Ovary (tissue), 3 donors: ENCODE data around the gene SAP30L.

Experiments
- CTCF ChIP-seq, 3 donors: fragments of 450-650 bp in 2 of 3; fragments of 200-600 bp in 1 of 3; IDR thresholded peaks; one replicate each; pipeline versions ENCODE4 v1.5.1 to v1.8.0; 2016 to 2022; ENCODE audit warnings: antibody characterized with exemption in 3 of 3, mild to moderate bottlenecking in 1 of 3
- EP300 ChIP-seq: sonication (generic); formaldehyde crosslinking; IDR thresholded peaks from one replicate; pipeline ENCODE4 v1.6.1; 2017; ENCODE audit warnings: antibody characterized with exemption
- POLR2A ChIP-seq: fragments of 450-650 bp; IDR thresholded peaks from one replicate; pipeline ENCODE4 v1.6.1; 2017; ENCODE audit warnings: antibody characterized with exemption, mild to moderate bottlenecking, moderate library complexity
- donor health status: DM: no; HTN: no; CAD: no.

- TF ChIP-seq CTCF (IDR thresholded peaks at IDR 0.05) (no peak), POLR2A (no peak), EP300 (no peak)
These were observed 42.6 kb upstream of the SAP30L start for GRCh38 chr5:154403234-154403633.
